ENCODE data around the gene ZNF660. TPM values are rescaled to one million over a fixed set of nuclear protein-coding genes. Genes with fewer than 3 reads are reported as not detected.
A peak's percentile ranks its signal among the peaks of the same experiment; 100 is the strongest.
"Not testable (repeated sequence)": the region's sequence is repeated elsewhere in the genome, so short reads cannot be mapped to it uniquely, and the experiment has no call there.

Gene ZNF660
- total and polyA plus RNA-seq, 3 experiments from 2014 or later: 0.07 to 0.53 (median 0.35) TPM

- H3K27ac ChIP-seq (ENCODE audit: low read depth, low read length); H3K4me1 ChIP-seq (ENCODE audit: insufficient read depth, low read length); H3K4me3 Mint-ChIP-seq; H3K27ac Mint-ChIP-seq; CTCF ChIA-PET; H3K4me1 Mint-ChIP-seq; H3K9me3 ChIP-seq (ENCODE audit: low read length); POLR2A ChIA-PET; DNase-seq; H3K4me3 ChIP-seq (ENCODE audit: low read length); H3K36me3 ChIP-seq (ENCODE audit: insufficient read depth, low read length): not testable (repeated sequence)
- Mint-ChIP-seq H3K9me3 (peaks cover 14 to 57% (median 37%) of the 10 kb centered on the region in 5 donors), H3K27me3 (peaks cover 17 to 31% of the 10 kb centered on the region in 2 donors), H3K36me3 (peaks cover 3 to 32% (median 11%) of the 10 kb centered on the region in 3 donors)
- peaks cover 11% of the 10 kb centered on the region for H3K27me3 ChIP-seq (ENCODE audit: insufficient read depth, low read length, poor library complexity, severe bottlenecking)
These were observed 3.8 kb upstream of the ZNF660 start for GRCh38 chr3:44580971-44581370.

GRCh38 chr3:44596621-44597020 lies 11.9 kb downstream of the ZNF660 start:
- ChIA-PET POLR2A (no interaction called here), CTCF (no interaction called here)
- no peaks in the 10 kb centered on the region for H3K27me3 ChIP-seq (ENCODE audit: insufficient read depth, low read length, poor library complexity, severe bottlenecking)
- Mint-ChIP-seq H3K36me3 (peaks cover 0 to 40% (median 7%) of the 10 kb centered on the region in 3 donors), H3K9me3 (peaks cover 24 to 43% (median 27%) of the 10 kb centered on the region in 5 donors), H3K27ac (no peak overlapping the region), H3K27me3 (peaks cover 0 to under 1% of the 10 kb centered on the region in 2 donors), H3K4me3 (no peak overlapping the region), H3K4me1 (no peaks in the 10 kb centered on the region)
- no peak overlapping the region for H3K27ac ChIP-seq (ENCODE audit: low read depth, low read length)
- H3K9me3 ChIP-seq (ENCODE audit: low read length): peaks cover 12% of the 10 kb centered on the region
- H3K36me3 ChIP-seq (ENCODE audit: insufficient read depth, low read length): no peaks in the 10 kb centered on the region
- H3K4me1 ChIP-seq (ENCODE audit: insufficient read depth, low read length): no peaks in the 10 kb centered on the region
- DNase-seq: no peak
- no peak overlapping the region for H3K4me3 ChIP-seq (ENCODE audit: low read length)

DNA sequence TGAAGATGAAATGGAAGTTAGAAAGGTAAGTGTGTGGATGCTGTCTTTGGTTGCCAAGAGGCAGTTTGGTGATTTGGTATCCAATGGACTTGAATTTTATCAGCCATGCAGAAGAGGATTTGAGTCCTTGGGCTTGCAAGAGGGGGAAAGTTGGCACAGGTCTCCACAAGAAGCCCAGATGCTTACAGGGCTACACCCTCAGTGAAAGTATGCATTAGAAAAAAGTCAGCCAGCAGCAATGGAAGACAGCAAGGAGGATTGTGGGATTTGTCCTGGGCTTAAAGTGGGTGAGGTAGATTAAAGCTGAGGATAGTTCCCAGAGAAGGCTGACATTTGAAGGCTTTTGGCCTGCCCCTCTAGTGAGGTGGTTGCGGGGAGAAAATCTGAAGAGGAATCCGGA lies 17.0 kb downstream of the ZNF660 start:
- ChIA-PET POLR2A (no interaction called here), CTCF (interaction anchor here (0.6 kb wide), 1 partner anchor 8 kb away, joined by 6 read pairs; no protein-coding TSS in a partner anchor)
- H3K36me3 ChIP-seq (ENCODE audit: insufficient read depth, low read length): no peaks in the 10 kb centered on the region
- H3K27ac Mint-ChIP-seq: no peak overlapping the region
- H3K4me1 Mint-ChIP-seq: no peaks in the 10 kb centered on the region
- no peaks in the 10 kb centered on the region for H3K9me3 ChIP-seq (ENCODE audit: low read length)
- no peak for DNase-seq
- H3K4me3 Mint-ChIP-seq: no peak overlapping the region
- peaks cover 0 to 32% (median 11%) of the 10 kb centered on the region in 3 donors for H3K36me3 Mint-ChIP-seq
- H3K4me3 ChIP-seq (ENCODE audit: low read length): no peak overlapping the region
- H3K4me1 ChIP-seq (ENCODE audit: insufficient read depth, low read length): no peaks in the 10 kb centered on the region
- peaks cover 0 to 7% of the 10 kb centered on the region in 2 donors for H3K27me3 Mint-ChIP-seq
- no peak overlapping the region for H3K27ac ChIP-seq (ENCODE audit: low read depth, low read length)
- H3K27me3 ChIP-seq (ENCODE audit: insufficient read depth, low read length, poor library complexity, severe bottlenecking): no peaks in the 10 kb centered on the region
- peaks cover 2 to 11% (median 5%) of the 10 kb centered on the region in 5 donors for H3K9me3 Mint-ChIP-seq

DNA sequence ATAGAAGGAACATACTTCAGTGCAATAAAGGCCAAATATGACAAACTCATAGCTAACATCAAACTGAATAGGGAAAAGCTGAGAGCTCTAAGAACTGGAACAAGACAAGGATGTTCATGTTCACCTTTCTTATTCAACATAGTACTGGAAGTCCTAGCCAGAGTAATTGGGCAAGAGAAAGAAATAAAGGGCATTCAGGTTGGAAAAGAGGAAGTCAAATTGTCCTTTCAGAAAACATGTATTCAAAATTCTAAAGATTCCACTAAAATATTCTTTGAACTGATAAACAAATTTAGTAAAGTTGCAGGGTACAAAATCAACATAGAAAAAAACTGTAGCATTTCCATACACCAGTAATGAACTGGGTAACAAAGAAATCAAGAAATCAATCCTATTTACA lies 27.9 kb downstream of the ZNF660 start:
- Histone ChIP-seq H3K36me3 (ENCODE audit: insufficient read depth, low read length) (no peaks in the 10 kb centered on the region), H3K4me1 (ENCODE audit: insufficient read depth, low read length) (no peaks in the 10 kb centered on the region), H3K9me3 (ENCODE audit: low read length) (no peaks in the 10 kb centered on the region), H3K27me3 (ENCODE audit: insufficient read depth, low read length, poor library complexity, severe bottlenecking) (no peaks in the 10 kb centered on the region), H3K27ac (ENCODE audit: low read depth, low read length) (no peak overlapping the region), H3K4me3 (ENCODE audit: low read length) (no peak overlapping the region)
- no peak for DNase-seq
- ChIA-PET POLR2A (no interaction called here), CTCF (no interaction called here)
- H3K27me3 Mint-ChIP-seq: peaks cover 0 to 8% of the 10 kb centered on the region in 2 donors
- H3K9me3 Mint-ChIP-seq: peaks cover 0 to 3% (median 0%) of the 10 kb centered on the region in 5 donors
- no peak overlapping the region for H3K4me3 Mint-ChIP-seq
- no peak overlapping the region for H3K27ac Mint-ChIP-seq
- H3K4me1 Mint-ChIP-seq: no peaks in the 10 kb centered on the region
- peaks cover 1 to 19% (median 5%) of the 10 kb centered on the region in 3 donors for H3K36me3 Mint-ChIP-seq

GRCh38 chr3:44624749-44625480 lies 40.2 kb downstream of the ZNF660 start, which contains the start of gene ZNF197:
ZNF197 (plus strand) TSS chr3:44625036; CDS start chr3:44629155, 4,119 bp downstream.
- Mint-ChIP-seq H3K27ac (peak within 1 kb of the TSS; percentile 46 to 93 (median 86)), H3K9me3 (no peaks in the 10 kb centered on the region), H3K27me3 (no peaks in the 10 kb centered on the region), H3K4me3 (peak within 1 kb of the TSS; percentile 90 to 95 (median 92)), H3K36me3 (peaks cover 0 to 27% (median 4%) of the 10 kb centered on the region in 3 donors), H3K4me1 (peaks cover 36 to 58% (median 55%) of the 10 kb centered on the region in 3 donors)
- Histone ChIP-seq H3K36me3 (ENCODE audit: insufficient read depth, low read length) (no peaks in the 10 kb centered on the region), H3K27ac (ENCODE audit: low read depth, low read length) (peak within 1 kb of the TSS; percentile 52), H3K4me1 (ENCODE audit: insufficient read depth, low read length) (peaks cover 10% of the 10 kb centered on the region), H3K27me3 (ENCODE audit: insufficient read depth, low read length, poor library complexity, severe bottlenecking) (no peaks in the 10 kb centered on the region), H3K4me3 (ENCODE audit: low read length) (peak within 1 kb of the TSS; percentile 74), H3K9me3 (ENCODE audit: low read length) (no peaks in the 10 kb centered on the region)
- POLR2A ChIA-PET: interaction anchor here (0.6 kb wide), 1 partner anchor 135 kb away, joined by 3 read pairs; no protein-coding TSS in a partner anchor
- CTCF ChIA-PET: interaction anchor here (1.1 kb wide), 1 partner anchor 290 kb away, joined by 3 read pairs; no protein-coding TSS in a partner anchor
- DNase-seq: peak; percentile 23 to 67 (median 31)

- Histone ChIP-seq H3K27me3 (ENCODE audit: insufficient read depth, low read length, poor library complexity, severe bottlenecking) (no peaks in the 10 kb centered on the region), H3K4me1 (ENCODE audit: insufficient read depth, low read length) (peaks cover 10% of the 10 kb centered on the region), H3K9me3 (ENCODE audit: low read length) (no peaks in the 10 kb centered on the region), H3K36me3 (ENCODE audit: insufficient read depth, low read length) (peaks cover 23% of the 10 kb centered on the region), H3K27ac (ENCODE audit: low read depth, low read length) (no peak overlapping the region), H3K4me3 (ENCODE audit: low read length) (no peak overlapping the region)
- Mint-ChIP-seq H3K4me3 (no peak overlapping the region), H3K36me3 (peaks cover 17 to 60% (median 23%) of the 10 kb centered on the region in 3 donors), H3K27ac (no peak overlapping the region), H3K27me3 (no peaks in the 10 kb centered on the region), H3K9me3 (no peaks in the 10 kb centered on the region), H3K4me1 (peaks cover 45 to 74% (median 60%) of the 10 kb centered on the region in 3 donors)
- ChIA-PET POLR2A (no interaction called here), CTCF (no interaction called here)
- no peak for DNase-seq
These were observed 44.0 kb downstream of the ZNF660 start for GRCh38 chr3:44628716-44629115.

- ChIA-PET POLR2A (no interaction called here), CTCF (no interaction called here)
- H3K4me3 Mint-ChIP-seq: no peak overlapping the region
- Histone ChIP-seq H3K4me3 (ENCODE audit: low read length) (no peak overlapping the region), H3K36me3 (ENCODE audit: insufficient read depth, low read length) (peaks cover 35% of the 10 kb centered on the region), H3K9me3 (ENCODE audit: low read length) (peaks cover 5% of the 10 kb centered on the region), H3K4me1 (ENCODE audit: insufficient read depth, low read length) (no peaks in the 10 kb centered on the region), H3K27ac (ENCODE audit: low read depth, low read length) (no peak overlapping the region), H3K27me3 (ENCODE audit: insufficient read depth, low read length, poor library complexity, severe bottlenecking) (no peaks in the 10 kb centered on the region)
- H3K36me3 Mint-ChIP-seq: peaks cover 39 to 83% (median 54%) of the 10 kb centered on the region in 3 donors
- no peaks in the 10 kb centered on the region for H3K27me3 Mint-ChIP-seq
- H3K9me3 Mint-ChIP-seq: peaks cover 9 to 16% (median 12%) of the 10 kb centered on the region in 5 donors
- peaks cover 34 to 46% (median 42%) of the 10 kb centered on the region in 3 donors for H3K4me1 Mint-ChIP-seq
- DNase-seq: no peak
- H3K27ac Mint-ChIP-seq: no peak overlapping the region
These were observed 47.4 kb downstream of the ZNF660 start for GRCh38 chr3:44632193-44632592.

DNA sequence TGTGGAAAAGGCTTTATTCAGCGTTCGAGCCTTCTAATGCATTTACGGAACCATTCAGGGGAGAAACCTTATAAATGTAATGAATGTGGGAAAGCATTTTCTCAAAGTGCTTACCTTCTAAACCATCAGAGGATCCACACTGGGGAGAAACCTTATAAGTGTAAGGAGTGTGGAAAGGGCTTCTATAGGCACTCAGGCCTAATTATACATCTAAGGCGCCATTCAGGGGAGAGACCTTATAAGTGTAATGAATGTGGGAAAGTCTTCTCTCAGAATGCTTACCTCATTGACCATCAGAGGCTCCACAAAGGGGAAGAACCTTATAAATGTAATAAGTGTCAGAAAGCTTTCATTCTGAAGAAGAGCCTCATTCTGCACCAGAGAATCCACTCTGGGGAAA lies 57.6 kb downstream of the ZNF660 start:
- Histone ChIP-seq H3K27me3 (ENCODE audit: insufficient read depth, low read length, poor library complexity, severe bottlenecking) (no peaks in the 10 kb centered on the region), H3K9me3 (ENCODE audit: low read length) (peaks cover 41% of the 10 kb centered on the region), H3K4me3 (ENCODE audit: low read length) (no peak overlapping the region), H3K36me3 (ENCODE audit: insufficient read depth, low read length) (peaks cover 51% of the 10 kb centered on the region), H3K4me1 (ENCODE audit: insufficient read depth, low read length) (no peaks in the 10 kb centered on the region), H3K27ac (ENCODE audit: low read depth, low read length) (no peak overlapping the region)
- DNase-seq: no peak
- ChIA-PET CTCF (no interaction called here), POLR2A (no interaction called here)
- Mint-ChIP-seq H3K9me3 (peaks cover 52 to 95% (median 81%) of the 10 kb centered on the region in 5 donors), H3K27ac (no peak overlapping the region), H3K36me3 (peaks cover 37 to 85% (median 67%) of the 10 kb centered on the region in 3 donors), H3K27me3 (peaks cover 0 to 3% of the 10 kb centered on the region in 2 donors), H3K4me3 (no peak overlapping the region), H3K4me1 (peaks cover 8 to 17% (median 11%) of the 10 kb centered on the region in 3 donors)

All from CD8-positive, alpha-beta memory T cell (primary cell).